CD4-positive, alpha-beta memory T cell (primary cell): ENCODE results near the gene SERPINA6. TPM values are rescaled to one million over a fixed set of nuclear protein-coding genes. Genes with fewer than 3 reads are reported as not detected.

Experiments
- CTCF ChIA-PET: fragments of 350-600 bp; sonication (Branson Sonifier 250); formaldehyde crosslinking; loops from one replicate; lab custom pipeline; 2021; ENCODE audit warnings: inconsistent platforms; ENCODE audit not compliant: partially characterized antibody; lab: Charles Lee
- POLR2A ChIA-PET: fragments of 350-600 bp; sonication (Branson Sonifier 250); formaldehyde crosslinking; loops from one replicate; lab custom pipeline; 2021; ENCODE audit not compliant: partially characterized antibody; lab: Charles Lee
- DNase-seq, 5 donors: peaks; one replicate each; pipeline versions ENCODE4 v3.0.0 to v3.0.0-alpha.2; 2020 to 2022; ENCODE audit warnings: mixed read lengths in 1 of 5
- H3K27ac ChIP-seq: one replicate; pipeline ENCODE4 v1.7.0; 2013; ENCODE audit warnings: low read depth, low read length
- H3K27me3 ChIP-seq: 2 replicates; pipeline ENCODE4 v1.7.0; 2013; ENCODE audit warnings: mild to moderate bottlenecking, low read length, moderate library complexity; ENCODE audit not compliant: insufficient read depth
- H3K36me3 ChIP-seq: 2 replicates; pipeline ENCODE4 v1.7.0; 2013; ENCODE audit warnings: mild to moderate bottlenecking, low read length, moderate library complexity; ENCODE audit not compliant: insufficient read depth
- H3K4me1 ChIP-seq: 2 replicates; pipeline ENCODE4 v1.7.0; 2013; ENCODE audit warnings: mild to moderate bottlenecking, low read length, moderate library complexity; ENCODE audit not compliant: insufficient read depth
- H3K4me3 ChIP-seq, 2 donors: one replicate each; pipeline ENCODE4 v1.7.0; 2013; ENCODE audit warnings: low read length in 2 of 2, mild to moderate bottlenecking in 1 of 2
- H3K9me3 ChIP-seq, 2 donors: one replicate each; pipeline ENCODE4 v1.7.0; 2013; ENCODE audit warnings: low read length in 2 of 2, control low read depth in 1 of 2; ENCODE audit not compliant: control insufficient read depth in 1 of 2
- H3K27ac Mint-ChIP-seq, 7 donors: one replicate each; pipeline ENCODE4 v1.8.0; 2020 to 2021; ENCODE audit warnings: mixed read lengths in 7 of 7, mild to moderate bottlenecking in 6 of 7, inconsistent platforms in 3 of 7, moderate library complexity in 3 of 7
- H3K27me3 Mint-ChIP-seq, 2 donors: one replicate each; pipeline ENCODE4 v1.8.0; 2020 to 2021; ENCODE audit warnings: mixed read lengths in 2 of 2
- H3K36me3 Mint-ChIP-seq, 2 donors: one replicate each; pipeline ENCODE4 v1.8.0; 2020 to 2021; ENCODE audit warnings: mixed read lengths in 2 of 2, inconsistent platforms in 1 of 2, mild to moderate bottlenecking in 1 of 2
- H3K4me1 Mint-ChIP-seq, 4 donors: one replicate each; pipeline ENCODE4 v1.8.0; 2020 to 2021; ENCODE audit warnings: mixed read lengths in 4 of 4, mild to moderate bottlenecking in 1 of 4
- H3K4me3 Mint-ChIP-seq, 8 donors: one replicate each; pipeline ENCODE4 v1.8.0; 2020 to 2021; ENCODE audit warnings: mixed read lengths in 8 of 8, mild to moderate bottlenecking in 7 of 8, moderate library complexity in 6 of 8, inconsistent platforms in 3 of 8
- H3K9me3 Mint-ChIP-seq, 8 donors: one replicate each; pipeline ENCODE4 v1.8.0; 2020 to 2021; ENCODE audit warnings: mixed read lengths in 8 of 8, mild to moderate bottlenecking in 5 of 8, inconsistent platforms in 3 of 8, moderate library complexity in 1 of 8
- intact Hi-C: fragments of 100-400 bp; cut with micrococcal nuclease; formaldehyde crosslinking; loops from one replicate; pipeline ENCODE4 v1.15.1; 2023
- polyA plus RNA-seq, 2 donors: library from polyadenylated mRNA; unstranded; fragments of 300-500 nt; fragmentation: Illumina TruSeq; gene quantifications; one replicate each; pipeline ENCODE4 v1.2.3, GENCODE V29; 2021
- total RNA-seq, 2 experiments: library from RNA; stranded (reverse); gene quantifications; one replicate each; pipeline ENCODE4 v1.2.3, GENCODE V29; 2021

The SERPINA6 gene
- total and polyA plus RNA-seq, 4 experiments from 2014 or later = not detected

DNA sequence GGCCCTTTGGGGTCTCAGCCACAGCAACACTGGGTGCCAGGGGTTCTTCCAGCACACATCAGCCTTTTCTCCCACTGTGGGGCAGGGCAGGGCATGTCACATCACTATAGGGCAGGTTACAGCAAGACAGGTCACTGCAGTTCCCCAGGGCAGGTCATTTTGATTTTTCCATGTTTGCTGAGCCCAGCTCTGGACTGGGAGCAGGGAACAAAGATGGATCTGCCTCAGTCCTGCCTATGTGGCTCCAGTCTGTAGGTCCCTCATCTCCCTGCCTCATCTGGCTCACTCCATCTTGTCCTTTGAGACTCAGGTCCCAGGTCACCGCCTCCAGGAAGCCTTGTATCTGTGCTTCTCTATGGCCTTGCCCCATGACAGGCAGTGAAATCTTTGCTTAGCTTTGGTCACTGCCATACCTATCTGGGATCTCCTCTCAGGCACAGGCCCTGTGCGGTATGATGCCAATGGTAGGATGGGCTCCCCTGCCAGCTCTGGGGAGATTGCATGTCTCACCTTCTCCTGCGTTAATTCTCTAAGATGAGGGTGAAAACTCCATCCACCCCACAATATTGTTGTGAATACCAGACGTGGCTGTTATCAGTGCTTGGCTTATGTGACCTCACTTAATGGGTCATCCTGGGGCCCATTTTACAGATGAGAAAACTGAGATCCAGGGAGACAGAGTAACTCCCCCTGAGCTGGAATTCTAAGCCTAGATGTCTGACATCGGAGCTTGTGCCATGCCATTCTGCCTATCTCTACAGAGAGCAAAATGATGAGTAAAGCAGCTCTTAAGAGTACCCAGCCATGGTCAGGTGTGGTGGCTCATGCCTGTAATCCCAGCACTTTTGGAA lies 1.5 kb downstream of the SERPINA6 start:
- CTCF ChIA-PET = no interaction called here
- no peaks in the 10 kb centered on the region for H3K4me1 Mint-ChIP-seq
- peaks cover 0 to 2% of the 10 kb centered on the region in 2 donors for H3K27me3 Mint-ChIP-seq
- H3K27ac ChIP-seq = no peak overlapping the region
- intact Hi-C loops = no loop called here
- no peak overlapping the region for H3K27ac Mint-ChIP-seq
- H3K9me3 Mint-ChIP-seq = peaks cover 0 to 6% (median under 1%) of the 10 kb centered on the region in 8 donors
- H3K36me3 Mint-ChIP-seq = no peaks in the 10 kb centered on the region
- no peaks in the 10 kb centered on the region for H3K4me1 ChIP-seq
- no peaks in the 10 kb centered on the region for H3K36me3 ChIP-seq
- no peaks in the 10 kb centered on the region for H3K27me3 ChIP-seq
- POLR2A ChIA-PET = no interaction called here
- no peak overlapping the region for H3K4me3 Mint-ChIP-seq
- no peak for DNase-seq
- no peak overlapping the region for H3K4me3 ChIP-seq
- H3K9me3 ChIP-seq = no peaks in the 10 kb centered on the region

DNA sequence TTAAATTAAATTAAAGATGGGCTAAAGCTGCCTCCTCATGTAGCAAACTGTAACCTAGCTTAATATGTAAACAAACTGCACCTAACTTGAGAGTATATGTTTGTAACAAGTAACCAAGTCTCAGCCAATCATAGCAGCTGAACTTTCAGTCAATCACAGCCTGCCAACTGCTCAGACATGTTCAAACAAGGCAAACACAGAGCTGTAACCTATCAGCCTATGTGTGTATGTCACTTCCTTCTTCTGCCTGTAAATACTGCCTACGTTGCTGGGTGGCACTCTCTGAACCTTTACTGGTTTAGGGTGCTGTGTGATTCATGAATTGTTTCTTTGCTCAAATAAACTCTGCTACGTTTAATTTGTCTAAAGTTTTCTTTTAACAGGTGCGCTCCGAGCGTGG lies 2.9 kb downstream of the SERPINA6 start:
- no peak for DNase-seq
- H3K27me3 Mint-ChIP-seq = peaks cover 0 to 2% of the 10 kb centered on the region in 2 donors
- H3K27me3 ChIP-seq = no peaks in the 10 kb centered on the region
- ChIA-PET CTCF (no interaction called here), POLR2A (no interaction called here)
- H3K4me1 ChIP-seq = no peaks in the 10 kb centered on the region
- H3K9me3 Mint-ChIP-seq = peaks cover 0 to 6% (median under 1%) of the 10 kb centered on the region in 8 donors
- no peaks in the 10 kb centered on the region for H3K36me3 ChIP-seq
- no peak overlapping the region for H3K27ac ChIP-seq
- intact Hi-C loops = no loop called here
- H3K27ac Mint-ChIP-seq = no peak overlapping the region
- H3K4me3 Mint-ChIP-seq = no peak overlapping the region
- no peaks in the 10 kb centered on the region for H3K4me1 Mint-ChIP-seq
- no peak overlapping the region for H3K4me3 ChIP-seq
- H3K9me3 ChIP-seq = no peaks in the 10 kb centered on the region
- H3K36me3 Mint-ChIP-seq = no peaks in the 10 kb centered on the region

- H3K4me1 ChIP-seq = no peaks in the 10 kb centered on the region
- CTCF ChIA-PET = no interaction called here
- Mint-ChIP-seq H3K36me3 (no peaks in the 10 kb centered on the region), H3K9me3 (peaks cover 0 to 6% (median 2%) of the 10 kb centered on the region in 8 donors), H3K4me1 (no peaks in the 10 kb centered on the region), H3K27ac (no peak overlapping the region), H3K27me3 (peaks cover 0 to 2% of the 10 kb centered on the region in 2 donors), H3K4me3 (no peak overlapping the region)
- intact Hi-C loops = no loop called here
- no peaks in the 10 kb centered on the region for H3K27me3 ChIP-seq
- no peaks in the 10 kb centered on the region for H3K9me3 ChIP-seq
- H3K4me3 ChIP-seq = no peak overlapping the region
- no peak overlapping the region for H3K27ac ChIP-seq
- POLR2A ChIA-PET = no interaction called here
- DNase-seq = no peak
- no peaks in the 10 kb centered on the region for H3K36me3 ChIP-seq
Observed at GRCh38 chr14:94317259-94317658, 5.9 kb downstream of the SERPINA6 start.

DNA sequence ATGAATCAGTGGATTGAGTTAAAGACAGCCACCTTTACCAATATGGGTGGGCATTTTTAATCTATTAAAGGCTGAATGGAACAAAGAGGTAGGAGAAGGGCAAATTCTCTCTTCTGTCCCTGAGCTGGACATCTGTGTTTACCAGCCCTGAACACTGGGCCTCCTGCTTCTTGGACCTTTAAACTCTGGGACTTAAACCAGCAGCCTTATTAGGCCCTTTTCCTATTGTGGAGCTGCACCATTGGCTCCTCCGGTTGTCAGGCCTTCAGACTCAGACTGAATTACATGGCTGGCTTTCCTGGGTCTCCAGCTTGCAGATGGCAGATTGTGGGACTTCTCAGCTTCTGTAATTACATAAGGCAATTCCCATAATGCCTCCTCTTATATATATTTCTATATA lies 6.4 kb downstream of the SERPINA6 start:
- Histone ChIP-seq H3K36me3 (no peaks in the 10 kb centered on the region), H3K9me3 (no peaks in the 10 kb centered on the region), H3K27ac (no peak overlapping the region), H3K4me3 (no peak overlapping the region), H3K4me1 (no peaks in the 10 kb centered on the region), H3K27me3 (no peaks in the 10 kb centered on the region)
- Mint-ChIP-seq H3K4me1 (no peaks in the 10 kb centered on the region), H3K36me3 (no peaks in the 10 kb centered on the region), H3K27ac (no peak overlapping the region), H3K9me3 (peaks cover 0 to 6% (median 2%) of the 10 kb centered on the region in 8 donors), H3K4me3 (no peak overlapping the region), H3K27me3 (peaks cover 0 to 2% of the 10 kb centered on the region in 2 donors)
- intact Hi-C loops = no loop called here
- ChIA-PET POLR2A (no interaction called here), CTCF (no interaction called here)
- no peak for DNase-seq

GRCh38 chr14:94314890-94315289 lies 8.2 kb downstream of the SERPINA6 start:
- no peaks in the 10 kb centered on the region for H3K36me3 Mint-ChIP-seq

GRCh38 chr14:94313991-94314655 lies 9.0 kb downstream of the SERPINA6 start:
- intact Hi-C loops = no loop called here
- no peaks in the 10 kb centered on the region for H3K36me3 ChIP-seq
- Mint-ChIP-seq H3K4me1 (no peaks in the 10 kb centered on the region), H3K27me3 (peaks cover 0 to 2% of the 10 kb centered on the region in 2 donors), H3K4me3 (no peak overlapping the region), H3K36me3 (no peaks in the 10 kb centered on the region), H3K9me3 (peaks cover 0 to 7% (median 3%) of the 10 kb centered on the region in 8 donors), H3K27ac (no peak overlapping the region)
- H3K4me3 ChIP-seq = no peak overlapping the region
- H3K27ac ChIP-seq = no peak overlapping the region
- DNase-seq = no peak
- H3K4me1 ChIP-seq = no peaks in the 10 kb centered on the region
- no peaks in the 10 kb centered on the region for H3K27me3 ChIP-seq
- H3K9me3 ChIP-seq = no peaks in the 10 kb centered on the region
- POLR2A ChIA-PET = no interaction called here
- CTCF ChIA-PET = no interaction called here

More at GRCh38 chr14:94314890-94315289, 8.2 kb downstream of the SERPINA6 start:
- H3K27me3 ChIP-seq = no peaks in the 10 kb centered on the region
- ChIA-PET POLR2A (no interaction called here), CTCF (no interaction called here)
- Mint-ChIP-seq H3K27ac (no peak overlapping the region), H3K9me3 (peaks cover 0 to 6% (median 2%) of the 10 kb centered on the region in 8 donors), H3K4me3 (no peak overlapping the region), H3K4me1 (no peaks in the 10 kb centered on the region), H3K27me3 (peaks cover 0 to 2% of the 10 kb centered on the region in 2 donors)
- H3K36me3 ChIP-seq = no peaks in the 10 kb centered on the region
- no peak overlapping the region for H3K27ac ChIP-seq
- intact Hi-C loops = no loop called here
- H3K9me3 ChIP-seq = no peaks in the 10 kb centered on the region
- no peak for DNase-seq
- no peaks in the 10 kb centered on the region for H3K4me1 ChIP-seq
- H3K4me3 ChIP-seq = no peak overlapping the region

DNA sequence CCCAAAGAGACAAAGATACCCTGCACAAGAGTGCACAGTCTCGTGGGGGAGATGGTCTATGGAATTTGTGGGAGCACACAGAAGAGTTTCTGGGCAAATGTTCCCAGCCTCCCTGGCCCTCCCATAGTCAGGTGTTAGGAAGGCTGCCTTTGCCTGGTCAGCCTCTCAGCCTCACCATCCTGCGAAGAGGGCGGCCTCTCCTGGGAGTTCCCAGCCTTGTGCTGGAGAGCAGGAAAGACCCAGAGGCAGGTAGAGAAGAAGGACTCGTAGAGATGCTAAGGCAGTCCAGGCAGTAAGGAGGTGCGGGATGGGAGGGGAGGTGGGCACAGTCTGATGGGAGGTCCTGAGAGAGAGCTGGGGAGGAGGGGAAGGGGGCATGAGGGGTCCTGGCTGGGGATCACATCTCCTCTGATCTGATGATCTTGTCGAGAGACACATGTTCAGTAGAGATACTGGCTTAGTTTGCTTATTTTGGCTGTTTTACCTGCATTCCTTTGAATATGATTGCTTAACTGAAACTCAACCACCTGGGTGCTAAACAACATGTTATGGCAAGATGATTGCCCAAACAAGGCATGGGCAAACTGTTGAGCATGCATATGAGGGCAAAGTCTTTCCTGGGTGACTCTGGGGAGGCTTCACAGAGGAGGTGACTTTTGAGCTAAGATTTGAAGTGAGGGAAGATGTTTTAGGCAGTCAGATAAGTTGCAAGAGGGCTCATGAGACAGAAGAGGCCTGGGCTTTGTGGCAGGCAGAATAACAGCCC lies 10.5 kb downstream of the SERPINA6 start:
- no peak overlapping the region for H3K27ac Mint-ChIP-seq
- peaks cover 0 to 4% of the 10 kb centered on the region in 2 donors for H3K36me3 Mint-ChIP-seq
- H3K4me1 Mint-ChIP-seq = no peaks in the 10 kb centered on the region
- peaks cover 2 to 7% of the 10 kb centered on the region in 2 donors for H3K27me3 Mint-ChIP-seq
- ChIA-PET POLR2A (no interaction called here), CTCF (no interaction called here)
- no peak overlapping the region for H3K4me3 ChIP-seq
- intact Hi-C loops = no loop called here
- H3K27ac ChIP-seq = no peak overlapping the region
- no peak overlapping the region for H3K4me3 Mint-ChIP-seq
- no peaks in the 10 kb centered on the region for H3K4me1 ChIP-seq
- no peak for DNase-seq
- no peaks in the 10 kb centered on the region for H3K9me3 ChIP-seq
- H3K9me3 Mint-ChIP-seq = peaks cover under 1 to 17% (median 14%) of the 10 kb centered on the region in 8 donors
- no peaks in the 10 kb centered on the region for H3K36me3 ChIP-seq
- no peaks in the 10 kb centered on the region for H3K27me3 ChIP-seq
